Measurements from ENCODE around the gene LDHD.
A peak's percentile ranks its signal among the peaks of the same experiment; 100 is the strongest.

Gene LDHD

DNA sequence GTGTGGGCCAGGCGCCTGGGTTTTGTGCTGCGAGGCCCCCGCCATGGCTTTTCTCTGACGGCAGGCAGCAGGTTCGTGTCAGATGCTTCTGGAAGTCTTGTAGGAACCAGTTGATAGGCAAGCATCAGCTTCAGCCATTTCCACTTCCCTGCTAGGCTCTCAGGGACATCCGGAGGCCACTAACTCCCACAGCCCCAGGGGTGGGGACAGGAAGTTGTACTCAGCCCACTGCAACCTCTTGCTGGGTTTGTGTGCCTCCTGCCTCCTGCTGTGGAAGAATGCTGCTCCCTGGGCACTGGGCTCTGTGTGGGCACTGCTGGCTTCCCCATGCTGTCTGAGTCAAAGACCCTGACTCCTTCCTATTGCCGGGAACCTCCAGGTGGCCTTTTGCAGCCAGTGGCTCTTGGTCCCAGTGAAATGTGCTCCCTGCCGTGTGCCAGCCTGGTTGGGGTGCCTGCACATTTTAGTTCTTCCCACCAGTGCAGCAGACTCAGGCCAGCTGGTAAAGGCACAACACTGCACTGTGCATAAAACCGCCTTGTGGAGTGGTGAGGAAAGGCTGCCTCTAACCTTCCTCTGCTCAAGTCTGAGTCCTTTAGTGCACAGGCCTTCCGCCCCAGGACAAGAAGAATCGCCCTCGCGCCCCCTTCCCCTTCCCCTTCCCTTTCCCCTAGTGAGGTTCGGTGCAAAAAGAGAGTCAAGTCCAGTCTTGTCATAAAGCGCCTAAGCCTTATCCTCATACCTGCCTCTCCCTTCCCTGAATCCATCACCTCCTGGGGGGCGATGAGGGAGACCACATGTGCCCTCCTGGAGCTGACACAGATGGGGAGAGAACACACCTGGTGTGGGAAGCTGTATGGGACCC lies 16.6 kb downstream of the LDHD start:
- no peak overlapping the region for H3K4me3 ChIP-seq (ENCODE audit: low read depth, low read length)
- TF ChIP-seq, protein P1, sequence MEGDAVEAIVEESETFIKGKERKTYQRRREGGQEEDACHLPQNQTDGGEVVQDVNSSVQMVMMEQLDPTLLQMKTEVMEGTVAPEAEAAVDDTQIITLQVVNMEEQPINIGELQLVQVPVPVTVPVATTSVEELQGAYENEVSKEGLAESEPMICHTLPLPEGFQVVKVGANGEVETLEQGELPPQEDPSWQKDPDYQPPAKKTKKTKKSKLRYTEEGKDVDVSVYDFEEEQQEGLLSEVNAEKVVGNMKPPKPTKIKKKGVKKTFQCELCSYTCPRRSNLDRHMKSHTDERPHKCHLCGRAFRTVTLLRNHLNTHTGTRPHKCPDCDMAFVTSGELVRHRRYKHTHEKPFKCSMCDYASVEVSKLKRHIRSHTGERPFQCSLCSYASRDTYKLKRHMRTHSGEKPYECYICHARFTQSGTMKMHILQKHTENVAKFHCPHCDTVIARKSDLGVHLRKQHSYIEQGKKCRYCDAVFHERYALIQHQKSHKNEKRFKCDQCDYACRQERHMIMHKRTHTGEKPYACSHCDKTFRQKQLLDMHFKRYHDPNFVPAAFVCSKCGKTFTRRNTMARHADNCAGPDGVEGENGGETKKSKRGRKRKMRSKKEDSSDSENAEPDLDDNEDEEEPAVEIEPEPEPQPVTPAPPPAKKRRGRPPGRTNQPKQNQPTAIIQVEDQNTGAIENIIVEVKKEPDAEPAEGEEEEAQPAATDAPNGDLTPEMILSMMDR (IDR thresholded peaks at IDR 0.05; ENCODE audit: borderline replicate concordance, insufficient read depth, low read depth, low read length), result no peak

- no peak overlapping the region for H3K4me3 ChIP-seq (ENCODE audit: low read depth, low read length)
Measured at GRCh38 chr16:75099075-75099667, 17.4 kb downstream of the LDHD start.

DNA sequence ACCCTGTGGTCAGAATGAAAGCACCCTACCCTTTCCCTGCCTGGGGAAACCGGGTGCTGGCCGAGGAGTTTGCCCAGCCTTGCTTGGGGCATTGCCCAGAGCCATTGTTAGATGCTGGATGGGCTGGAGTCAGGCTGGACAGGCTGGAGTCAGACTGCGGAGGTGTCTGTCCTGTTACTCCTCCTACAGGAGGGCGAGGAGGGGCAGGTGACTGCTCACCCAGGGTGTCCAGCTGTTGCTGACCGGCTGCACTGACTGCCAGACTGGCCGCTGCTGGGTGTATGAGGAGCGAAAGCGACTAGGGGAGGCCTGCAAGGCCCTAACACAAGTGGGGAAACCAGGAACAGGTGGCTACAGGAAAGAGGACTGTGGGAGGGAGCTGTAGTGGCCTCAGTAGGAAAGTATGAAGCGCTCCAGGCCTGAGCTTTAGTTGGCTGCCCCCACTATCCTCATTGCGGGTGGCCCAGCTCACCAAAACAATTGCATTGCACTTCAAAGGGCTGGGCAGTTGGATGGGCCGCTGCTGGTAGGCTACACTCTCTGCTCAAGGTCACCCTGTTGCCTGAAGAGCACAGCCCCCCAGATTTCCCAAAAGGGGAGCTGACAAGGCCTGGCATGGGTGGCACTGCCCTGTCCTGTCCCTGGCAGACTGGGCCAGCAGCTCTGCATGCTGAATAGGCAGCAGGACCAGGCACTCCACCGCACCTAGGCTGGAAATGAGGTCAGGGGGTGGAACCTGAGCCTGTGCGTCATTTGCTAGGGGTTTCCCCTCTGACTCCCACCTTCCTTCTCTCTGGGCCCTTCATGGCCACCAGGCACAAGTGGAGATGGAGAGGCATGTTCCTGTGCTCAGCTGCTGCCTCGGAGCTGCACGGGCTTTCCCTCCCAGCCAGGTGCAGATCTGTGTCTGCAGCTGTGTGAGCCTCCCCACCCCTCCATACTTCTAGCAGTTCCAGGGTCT lies 18.4 kb downstream of the LDHD start:
- no peak overlapping the region for H3K4me3 ChIP-seq (ENCODE audit: low read depth, low read length)
- TF ChIP-seq, protein P1 (IDR thresholded peaks at IDR 0.05; ENCODE audit: borderline replicate concordance, insufficient read depth, low read depth, low read length), result no peak

More at GRCh38 chr16:75099075-75099667, 17.4 kb downstream of the LDHD start:
- TF ChIP-seq, protein P1 (IDR thresholded peaks at IDR 0.05; ENCODE audit: borderline replicate concordance, insufficient read depth, low read depth, low read length), result no peak

DNA sequence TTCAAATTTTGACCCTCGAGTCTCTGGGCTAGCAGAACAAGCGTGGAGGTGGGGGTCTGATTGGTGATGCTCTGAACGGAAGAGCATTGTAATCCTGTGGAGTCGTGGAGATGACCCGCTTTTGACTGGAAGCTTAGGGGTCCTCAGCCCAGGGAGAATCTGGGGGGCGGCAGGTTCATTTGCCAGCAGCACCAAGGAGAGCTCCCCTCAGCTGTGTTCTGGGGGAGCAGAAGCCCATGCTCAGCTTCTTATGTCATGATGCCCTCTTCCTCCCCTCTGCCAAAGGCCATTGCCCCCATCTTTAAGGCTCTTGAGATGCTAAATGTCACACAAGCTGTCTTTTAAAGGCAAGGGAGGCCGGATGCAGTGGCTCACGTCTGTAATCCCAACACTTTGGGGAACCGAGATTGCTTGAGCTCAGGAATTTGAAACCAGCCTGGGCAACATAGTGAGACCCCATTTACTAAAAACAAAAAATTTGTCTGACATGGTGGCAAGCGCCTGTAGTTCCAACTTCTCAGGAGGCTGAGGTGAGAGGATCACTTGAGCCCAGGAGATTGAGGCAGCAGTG lies 19.3 kb downstream of the LDHD start:
- H3K4me3 ChIP-seq (ENCODE audit: low read depth, low read length), result no peak overlapping the region
- TF ChIP-seq, protein P1 (IDR thresholded peaks at IDR 0.05; ENCODE audit: borderline replicate concordance, insufficient read depth, low read depth, low read length), result no peak

GRCh38 chr16:75096656-75097055 lies 19.9 kb downstream of the LDHD start:
- H3K4me3 ChIP-seq (ENCODE audit: low read depth, low read length), result no peak overlapping the region
- TF ChIP-seq, protein P1 (IDR thresholded peaks at IDR 0.05; ENCODE audit: borderline replicate concordance, insufficient read depth, low read depth, low read length), result peak; percentile 16; the same call in 1 of the 2 replicates

DNA sequence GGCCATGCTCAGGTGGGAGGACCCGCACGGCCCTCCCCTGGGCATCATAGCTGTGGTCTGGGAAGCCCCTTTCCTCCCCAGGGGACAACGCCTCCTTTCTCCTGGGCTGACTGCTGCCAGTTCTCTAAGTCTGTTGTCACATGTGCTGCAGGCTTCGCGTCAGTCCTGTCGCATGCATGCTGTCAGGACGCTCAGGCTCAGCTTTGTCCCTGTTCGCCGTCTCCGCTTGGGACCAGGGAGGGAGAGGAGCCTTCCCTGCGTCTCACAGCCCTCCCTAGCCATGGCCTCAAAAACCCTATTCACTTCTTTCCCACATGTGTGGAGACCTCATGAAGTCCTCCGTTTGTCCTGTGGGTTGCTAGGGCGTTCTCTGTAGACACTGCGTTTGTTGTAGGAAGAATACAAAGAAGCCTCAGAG lies 21.4 kb downstream of the LDHD start:
- H3K4me3 ChIP-seq (ENCODE audit: low read depth, low read length), result no peak overlapping the region
- TF ChIP-seq, protein P1 (IDR thresholded peaks at IDR 0.05; ENCODE audit: borderline replicate concordance, insufficient read depth, low read depth, low read length), result no peak

Data from GM12875 (cell line).